Stimulated activated CD8-positive, alpha-beta memory T cell treated with anti-CD3 and anti-CD28 coated beads, Interleukin-15, amount 100 ng/mL, for 4 hours (primary cell): ENCODE measurements around the gene AKAP13.

Experiments used
- DNase-seq, 2 donors: peaks; one replicate each; pipeline ENCODE4 v3.0.0-alpha.2; 2020; ENCODE audit warnings: low read depth in 2 of 2

AKAP13 gene

GRCh38 chr15:85445361-85445760 is 65.0 kb downstream of the AKAP13 start:
- DNase-seq, result no peak

- DNase-seq, result no peak
These were observed 70.8 kb downstream of the AKAP13 start for GRCh38 chr15:85451099-85451700.

GRCh38 chr15:85452436-85452835 is 72.0 kb downstream of the AKAP13 start:
- no peak for DNase-seq

DNA sequence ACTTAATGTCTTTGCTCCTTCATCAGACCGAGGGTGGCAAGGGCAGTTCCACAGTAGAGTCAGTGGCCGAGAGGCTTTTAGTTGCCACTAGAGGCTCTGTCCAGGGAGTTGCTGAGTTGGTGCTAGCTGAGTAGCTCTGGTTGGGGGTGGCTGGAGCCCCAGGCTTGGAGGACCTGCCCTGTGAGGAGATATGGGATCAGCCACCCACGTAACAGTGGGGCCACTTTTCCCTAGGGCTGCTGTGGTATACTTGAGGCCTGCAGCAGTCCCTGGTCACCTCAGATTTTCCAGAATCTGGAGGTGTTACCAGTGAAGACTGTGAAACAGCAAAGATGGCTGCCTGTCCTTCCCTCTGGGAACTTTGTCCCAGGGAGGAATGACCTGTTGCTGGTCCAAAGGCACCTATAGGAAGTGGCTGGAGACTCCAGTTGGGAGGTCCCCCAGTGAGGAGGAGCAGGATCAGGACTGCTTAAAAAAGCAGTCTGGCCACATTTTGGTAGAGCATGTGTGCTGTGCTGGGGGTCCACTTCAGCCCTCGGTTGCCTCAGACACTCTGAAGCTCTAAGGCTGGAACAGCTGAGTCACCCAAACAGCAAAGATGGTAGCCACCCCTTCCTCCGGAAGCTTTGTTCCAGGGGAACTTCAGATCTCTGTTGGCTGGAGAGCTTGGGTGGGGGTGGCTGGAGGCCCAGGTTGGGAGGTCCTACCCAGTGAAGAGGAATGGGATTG is 72.9 kb downstream of the AKAP13 start:
- DNase-seq, result no peak

DNA sequence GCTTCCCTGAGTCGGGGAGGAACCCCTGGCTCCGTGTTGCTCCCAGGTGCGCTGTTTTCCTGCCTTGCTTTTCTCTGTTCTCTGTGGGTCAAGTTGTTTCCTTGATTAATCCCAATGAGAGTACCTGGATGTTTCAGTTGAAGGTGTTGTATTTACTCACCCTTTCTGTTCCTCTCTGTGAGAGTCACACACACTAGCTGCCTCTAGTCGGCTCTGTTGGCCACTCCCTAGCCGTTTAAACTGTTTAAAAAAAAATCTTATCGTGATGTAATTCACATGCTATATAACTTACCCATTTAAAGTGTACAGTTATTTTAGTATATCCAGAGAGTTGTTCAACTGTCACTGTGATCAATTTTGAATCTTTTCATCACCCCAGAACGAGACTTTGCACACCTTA is 74.0 kb downstream of the AKAP13 start:
- DNase-seq, result no peak

DNA sequence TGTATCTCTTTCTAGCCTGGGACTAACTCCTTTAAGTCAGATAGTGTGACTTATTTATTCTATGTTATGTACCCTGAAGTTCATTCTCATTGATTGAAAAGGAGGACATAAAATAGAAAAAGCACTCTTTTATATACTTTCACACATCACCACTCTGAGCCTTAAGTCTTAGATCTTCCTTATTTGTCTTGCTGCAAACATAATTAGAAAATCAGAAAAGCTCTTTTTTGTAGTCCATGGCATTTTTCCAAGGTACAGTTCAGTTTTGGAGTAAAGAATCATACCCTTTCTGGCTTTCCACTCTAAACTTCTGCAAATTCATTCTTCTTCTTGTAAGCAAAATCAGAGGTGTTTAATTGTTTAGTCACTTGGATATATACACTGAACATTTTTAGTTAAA is 75.5 kb downstream of the AKAP13 start:
- DNase-seq, result no peak

- no peak for DNase-seq
These were observed 76.4 kb downstream of the AKAP13 start for GRCh38 chr15:85456798-85457197.

- DNase-seq, result no peak
These were observed 77.1 kb downstream of the AKAP13 start for GRCh38 chr15:85457392-85457968.

- no peak for DNase-seq
These were observed 78.4 kb downstream of the AKAP13 start for GRCh38 chr15:85458764-85459163.

DNA sequence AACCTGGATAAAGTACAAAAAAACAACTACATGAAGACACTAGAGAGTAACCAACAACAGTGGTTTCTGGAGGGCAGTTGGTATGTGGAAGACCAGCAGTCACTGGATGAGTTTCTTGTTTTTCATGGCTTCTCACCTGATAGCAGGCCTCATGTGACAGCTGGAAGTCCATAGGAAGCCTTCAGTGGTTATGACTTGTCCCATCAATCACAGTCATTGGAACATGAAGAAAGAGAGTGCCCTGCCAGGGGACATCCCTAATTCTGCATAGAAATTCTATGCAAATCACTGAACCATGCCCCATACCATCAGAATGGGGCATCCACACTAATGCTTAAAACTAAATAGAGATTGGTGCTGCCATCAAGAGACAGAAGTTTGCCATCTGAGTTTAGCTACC is 81.6 kb downstream of the AKAP13 start:
- no peak for DNase-seq

DNA sequence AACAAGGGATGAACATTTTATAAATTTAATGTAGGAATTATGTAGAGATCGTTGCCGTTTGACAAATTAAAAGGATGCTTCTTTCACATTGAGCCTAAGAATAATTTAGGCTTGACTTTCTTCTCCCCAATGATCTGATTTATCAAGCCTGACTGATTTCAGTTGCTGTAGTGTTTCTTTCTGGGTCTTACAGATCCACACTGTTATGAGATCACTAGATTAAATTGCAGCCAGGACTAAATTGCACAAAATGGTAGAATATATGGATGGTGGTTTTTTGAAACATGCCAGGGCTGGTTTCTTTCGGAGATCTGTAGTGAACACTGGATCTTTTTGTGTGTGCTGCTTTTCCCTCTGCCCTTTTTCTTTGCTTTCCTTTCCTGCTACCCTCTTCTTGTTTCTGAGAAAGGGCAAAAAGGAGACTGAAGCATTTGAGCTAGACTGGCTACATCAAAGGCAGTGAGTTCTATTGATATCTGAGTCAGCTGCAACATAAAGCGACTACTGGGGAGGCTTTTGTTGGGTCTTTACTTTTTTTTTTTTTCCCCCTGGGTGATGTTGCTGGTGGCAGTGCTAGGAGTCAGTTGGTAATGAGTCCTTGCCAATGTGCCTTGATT is 83.0 kb downstream of the AKAP13 start:
- DNase-seq, result no peak

DNA sequence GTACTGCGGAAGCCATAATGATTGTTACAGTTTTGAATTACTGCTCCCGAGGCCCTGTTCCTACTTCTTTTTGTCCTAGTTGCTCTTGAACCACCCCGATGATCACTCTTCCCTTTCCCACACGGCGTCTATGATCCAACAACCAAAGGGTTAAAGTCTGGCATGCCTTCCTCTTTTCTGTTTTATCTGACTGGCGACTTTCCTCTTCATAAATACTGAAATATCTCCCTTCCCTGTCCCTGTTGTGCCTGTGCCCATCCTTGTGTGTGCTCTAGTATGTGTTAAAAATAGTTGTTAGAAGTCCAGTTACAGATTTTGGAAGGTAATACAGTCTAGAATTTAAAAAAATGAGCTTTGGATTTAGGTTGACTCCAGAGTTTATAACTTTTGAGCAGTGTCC is 83.6 kb downstream of the AKAP13 start:
- DNase-seq, result no peak

DNA sequence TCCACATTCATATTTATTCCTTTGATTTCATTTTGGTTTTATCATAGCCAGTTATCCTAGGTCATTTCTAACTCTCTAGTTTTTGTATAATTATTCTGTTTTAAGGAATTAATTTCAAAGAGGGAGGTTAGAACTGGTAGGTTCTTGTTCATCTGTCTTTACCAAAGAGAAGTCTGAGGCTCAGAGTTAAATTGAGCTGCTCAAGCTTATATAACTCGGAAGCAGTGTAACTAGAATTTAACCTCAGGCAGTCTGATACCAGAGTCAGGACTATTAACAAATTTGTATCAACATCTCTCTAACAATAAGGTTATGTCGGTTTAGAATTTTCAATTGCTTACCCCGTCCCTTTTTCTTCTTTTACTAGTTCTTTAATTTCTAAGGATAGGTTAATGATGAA is 84.1 kb downstream of the AKAP13 start:
- no peak for DNase-seq

DNA sequence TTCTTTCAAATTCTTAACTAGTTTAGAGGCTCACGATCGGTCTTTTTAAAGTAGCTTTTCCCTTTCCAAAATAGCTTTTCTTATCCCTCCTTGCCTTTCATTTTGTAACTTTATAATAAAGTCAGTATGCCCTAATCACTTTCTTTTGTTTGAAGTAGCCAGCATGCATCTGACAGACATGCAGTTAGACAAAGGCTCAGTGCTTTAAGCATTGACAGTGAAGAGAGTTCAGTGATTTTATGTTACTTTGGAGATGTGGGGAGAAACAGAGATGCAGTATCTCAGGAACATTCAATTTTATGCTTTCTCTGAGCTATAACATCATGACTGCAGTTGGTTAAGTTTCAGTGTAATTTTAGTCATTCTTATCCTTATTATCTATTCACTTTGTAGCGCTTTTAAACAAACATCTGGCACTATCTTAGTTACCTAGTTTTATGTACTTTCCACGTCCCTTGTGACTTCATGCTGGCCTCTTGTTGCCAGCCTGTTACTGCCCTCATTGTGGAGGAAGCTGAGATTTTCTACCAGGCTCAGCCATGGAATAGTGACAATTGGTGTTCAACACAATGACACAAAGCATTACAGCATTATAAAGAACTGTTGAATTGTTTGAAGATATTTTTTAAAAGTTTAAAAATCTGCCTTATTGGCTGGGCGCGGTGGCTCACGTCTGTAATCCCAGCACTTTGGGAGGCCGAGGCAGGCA is 90.3 kb downstream of the AKAP13 start:
- no peak for DNase-seq

DNA sequence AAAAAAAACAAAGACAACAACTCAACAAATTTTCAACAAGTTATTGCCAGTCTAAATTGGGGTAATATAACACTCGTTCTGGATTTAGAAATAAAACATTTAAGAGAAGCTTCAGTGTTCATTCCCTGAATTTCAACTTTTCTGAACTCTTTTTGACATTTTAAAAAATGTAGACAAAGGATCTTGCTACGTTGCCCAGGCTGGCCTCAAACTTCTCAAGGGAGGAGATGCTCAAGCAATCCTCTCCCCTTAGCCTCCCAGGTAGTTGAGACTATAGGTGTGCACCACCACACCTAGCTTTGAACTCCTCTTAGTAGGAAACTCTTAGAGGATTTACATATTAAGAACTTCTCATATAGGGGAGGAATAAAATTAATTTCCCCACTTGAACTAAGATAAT is 91.9 kb downstream of the AKAP13 start:
- DNase-seq, result no peak

GRCh38 chr15:85473455-85473854 is 93.1 kb downstream of the AKAP13 start:
- no peak for DNase-seq

DNA sequence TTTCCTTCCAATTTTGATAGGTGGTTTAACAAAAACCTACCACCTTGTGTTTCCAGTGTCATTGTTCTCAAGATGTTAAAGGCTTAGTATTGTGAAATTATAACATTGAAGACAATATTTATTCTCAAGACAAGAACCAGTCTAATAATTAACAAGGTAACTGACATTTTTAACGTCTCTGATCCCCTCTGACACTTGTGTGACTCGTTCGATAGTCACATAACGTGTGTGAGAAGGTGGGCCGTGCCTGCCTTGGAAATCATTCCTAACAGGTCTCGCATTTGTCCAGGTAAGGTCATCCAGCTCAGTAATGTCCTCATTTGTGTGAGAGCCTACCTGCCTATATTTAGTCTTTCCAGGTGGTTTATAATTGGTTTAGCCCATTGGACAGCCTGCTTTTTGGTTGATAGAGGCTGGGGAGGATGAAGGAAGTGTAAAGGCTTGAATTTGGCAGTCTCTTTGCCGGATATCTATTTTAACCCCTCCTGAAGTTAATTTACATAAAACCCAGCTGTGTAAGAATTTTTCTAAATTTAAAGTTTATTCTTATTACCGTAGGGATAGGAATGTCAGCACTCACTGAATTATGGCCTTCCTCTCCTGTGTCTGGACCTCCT is 94.4 kb downstream of the AKAP13 start:
- no peak for DNase-seq

DNA sequence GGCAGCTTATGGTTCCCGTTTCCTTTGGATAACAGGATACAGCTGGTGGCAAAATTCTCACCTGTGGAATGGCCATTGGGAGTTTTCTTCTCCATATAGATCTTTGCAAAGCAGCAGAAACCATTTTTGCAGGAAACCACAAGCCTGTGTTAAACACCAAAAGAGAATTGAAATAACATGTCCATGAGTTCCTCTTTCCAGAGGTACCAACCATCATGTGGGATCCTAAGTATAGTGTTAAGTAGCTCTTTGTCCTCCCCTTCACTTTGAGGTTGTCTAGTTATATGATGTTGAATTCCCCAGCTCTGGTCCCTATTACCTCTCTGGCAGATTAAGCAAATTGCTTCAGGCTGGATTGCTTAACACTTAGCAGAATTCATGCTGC is 94.9 kb downstream of the AKAP13 start:
- DNase-seq, result no peak

GRCh38 chr15:85475711-85476110 is 95.3 kb downstream of the AKAP13 start:
- no peak for DNase-seq

- no peak for DNase-seq
These were observed 96.7 kb downstream of the AKAP13 start for GRCh38 chr15:85477061-85477460.

DNA sequence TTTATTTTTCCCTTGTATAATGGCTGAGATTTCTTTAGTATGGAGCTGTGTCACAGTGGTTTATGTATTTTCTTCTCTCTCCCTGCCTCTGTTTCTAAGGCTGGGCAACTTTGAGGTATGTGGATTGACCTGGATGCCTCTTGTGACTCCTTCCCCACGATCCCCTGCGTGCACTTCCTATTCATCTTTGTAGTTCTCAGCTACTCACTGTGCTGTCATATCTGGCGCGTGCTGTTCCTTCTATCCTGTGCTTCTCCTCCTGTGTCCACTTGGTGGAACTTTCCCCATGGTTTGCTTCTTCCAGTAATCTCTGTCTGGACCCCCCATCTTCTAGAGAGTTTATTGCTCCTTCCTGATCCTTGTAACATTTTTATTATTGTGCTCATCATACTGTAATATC is 97.3 kb downstream of the AKAP13 start:
- no peak for DNase-seq

- DNase-seq, result no peak
These were observed 98.8 kb downstream of the AKAP13 start for GRCh38 chr15:85479071-85479647.
